DND-41 (cell line): ENCODE results near the gene CKAP5.

Experiments used
- EZH2 ChIP-seq: IDR thresholded peaks from 3 replicates; pipeline ENCODE4 v1.6.1; 2012; ENCODE audit warnings: borderline replicate concordance, low read depth, mild to moderate bottlenecking, moderate library complexity, low read length, inconsistent platforms; ENCODE audit not compliant: severe bottlenecking
- TF ChIP-seq, protein P1 (sequence below): IDR thresholded peaks from 2 replicates; pipeline ENCODE4 v1.5.1; 2012; ENCODE audit warnings: borderline replicate concordance, low read length, moderate library complexity, mild to moderate bottlenecking; ENCODE audit not compliant: poor library complexity, severe bottlenecking; ENCODE audit errors: extremely low read depth

DNA sequence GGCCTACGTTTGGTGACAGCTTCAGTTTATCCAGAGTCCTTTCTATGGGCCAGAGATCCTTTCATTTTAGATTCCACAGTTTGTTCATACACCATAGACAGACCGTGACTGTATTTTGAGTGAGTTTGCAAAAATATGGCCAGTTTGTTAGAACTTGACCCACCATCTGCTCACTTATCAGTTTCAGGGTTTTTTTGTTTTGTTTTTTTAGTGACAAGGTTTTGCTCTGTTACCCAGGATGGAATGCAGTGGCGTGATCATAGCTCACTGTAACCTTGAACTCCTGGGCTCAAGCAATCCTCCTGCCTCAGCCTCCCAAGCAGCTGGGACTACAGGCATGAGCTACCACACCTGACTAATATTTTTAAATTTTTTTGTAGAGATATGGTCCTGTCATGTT, 9.1 kb upstream of the CKAP5 start:
- TF ChIP-seq EZH2, result no peak
- TF ChIP-seq, protein P1, sequence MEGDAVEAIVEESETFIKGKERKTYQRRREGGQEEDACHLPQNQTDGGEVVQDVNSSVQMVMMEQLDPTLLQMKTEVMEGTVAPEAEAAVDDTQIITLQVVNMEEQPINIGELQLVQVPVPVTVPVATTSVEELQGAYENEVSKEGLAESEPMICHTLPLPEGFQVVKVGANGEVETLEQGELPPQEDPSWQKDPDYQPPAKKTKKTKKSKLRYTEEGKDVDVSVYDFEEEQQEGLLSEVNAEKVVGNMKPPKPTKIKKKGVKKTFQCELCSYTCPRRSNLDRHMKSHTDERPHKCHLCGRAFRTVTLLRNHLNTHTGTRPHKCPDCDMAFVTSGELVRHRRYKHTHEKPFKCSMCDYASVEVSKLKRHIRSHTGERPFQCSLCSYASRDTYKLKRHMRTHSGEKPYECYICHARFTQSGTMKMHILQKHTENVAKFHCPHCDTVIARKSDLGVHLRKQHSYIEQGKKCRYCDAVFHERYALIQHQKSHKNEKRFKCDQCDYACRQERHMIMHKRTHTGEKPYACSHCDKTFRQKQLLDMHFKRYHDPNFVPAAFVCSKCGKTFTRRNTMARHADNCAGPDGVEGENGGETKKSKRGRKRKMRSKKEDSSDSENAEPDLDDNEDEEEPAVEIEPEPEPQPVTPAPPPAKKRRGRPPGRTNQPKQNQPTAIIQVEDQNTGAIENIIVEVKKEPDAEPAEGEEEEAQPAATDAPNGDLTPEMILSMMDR, result no peak
